NB4 (cell line): ENCODE data around the gene LCLAT1.
A peak's percentile ranks its signal among the peaks of the same experiment; 100 is the strongest.

Experiments
- DNase-seq: peaks from one replicate; pipeline ENCODE4 v3.0.0; 2010; ENCODE audit warnings: low read depth
- H3K4me3 ChIP-seq: one replicate; pipeline ENCODE4 v1.5.1; 2011; ENCODE audit warnings: mild to moderate bottlenecking, low read depth, low read length, moderate library complexity
- MAX ChIP-seq: IDR thresholded peaks from 2 replicates; pipeline ENCODE4 v1.6.1; 2011; ENCODE audit warnings: low read depth, low read length
- MYC ChIP-seq: IDR thresholded peaks from 2 replicates; pipeline ENCODE4 v1.6.1; 2011; ENCODE audit warnings: low read depth, low read length
- POLR2A ChIP-seq: IDR thresholded peaks from 2 replicates; pipeline ENCODE4 v1.6.1; 2011; ENCODE audit warnings: mild to moderate bottlenecking; ENCODE audit not compliant: insufficient read length; ENCODE audit errors: extremely low read depth
- TF ChIP-seq, protein P1 (sequence below): IDR thresholded peaks from one replicate; pipeline ENCODE4 v1.5.1; 2012; ENCODE audit warnings: low read depth, low read length

Gene LCLAT1

GRCh38 chr2:30447149-30448045 is at the start of gene LCLAT1:
TSS of gene LCLAT1 (plus strand) at chr2:30447246. CDS start at chr2:30525591, 78,345 bp downstream.
- H3K4me3 ChIP-seq: peak within 1 kb of the TSS; percentile 87
- peak; percentile 89 for DNase-seq
- TF ChIP-seq, protein P1, sequence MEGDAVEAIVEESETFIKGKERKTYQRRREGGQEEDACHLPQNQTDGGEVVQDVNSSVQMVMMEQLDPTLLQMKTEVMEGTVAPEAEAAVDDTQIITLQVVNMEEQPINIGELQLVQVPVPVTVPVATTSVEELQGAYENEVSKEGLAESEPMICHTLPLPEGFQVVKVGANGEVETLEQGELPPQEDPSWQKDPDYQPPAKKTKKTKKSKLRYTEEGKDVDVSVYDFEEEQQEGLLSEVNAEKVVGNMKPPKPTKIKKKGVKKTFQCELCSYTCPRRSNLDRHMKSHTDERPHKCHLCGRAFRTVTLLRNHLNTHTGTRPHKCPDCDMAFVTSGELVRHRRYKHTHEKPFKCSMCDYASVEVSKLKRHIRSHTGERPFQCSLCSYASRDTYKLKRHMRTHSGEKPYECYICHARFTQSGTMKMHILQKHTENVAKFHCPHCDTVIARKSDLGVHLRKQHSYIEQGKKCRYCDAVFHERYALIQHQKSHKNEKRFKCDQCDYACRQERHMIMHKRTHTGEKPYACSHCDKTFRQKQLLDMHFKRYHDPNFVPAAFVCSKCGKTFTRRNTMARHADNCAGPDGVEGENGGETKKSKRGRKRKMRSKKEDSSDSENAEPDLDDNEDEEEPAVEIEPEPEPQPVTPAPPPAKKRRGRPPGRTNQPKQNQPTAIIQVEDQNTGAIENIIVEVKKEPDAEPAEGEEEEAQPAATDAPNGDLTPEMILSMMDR: no peak
- TF ChIP-seq MYC (peak; percentile 50; the same call in 1 of the 2 replicates), POLR2A (peak; percentile 71), MAX (peak; percentile 75)

- H3K4me3 ChIP-seq: no peak overlapping the region
- peak; percentile 14 for DNase-seq
- TF ChIP-seq, protein P1: no peak
- no peak for TF ChIP-seq POLR2A
- no peak for TF ChIP-seq MYC
- TF ChIP-seq MAX: no peak
These were observed 48.8 kb upstream of the LCLAT1 start for GRCh38 chr2:30398084-30398873.

DNA sequence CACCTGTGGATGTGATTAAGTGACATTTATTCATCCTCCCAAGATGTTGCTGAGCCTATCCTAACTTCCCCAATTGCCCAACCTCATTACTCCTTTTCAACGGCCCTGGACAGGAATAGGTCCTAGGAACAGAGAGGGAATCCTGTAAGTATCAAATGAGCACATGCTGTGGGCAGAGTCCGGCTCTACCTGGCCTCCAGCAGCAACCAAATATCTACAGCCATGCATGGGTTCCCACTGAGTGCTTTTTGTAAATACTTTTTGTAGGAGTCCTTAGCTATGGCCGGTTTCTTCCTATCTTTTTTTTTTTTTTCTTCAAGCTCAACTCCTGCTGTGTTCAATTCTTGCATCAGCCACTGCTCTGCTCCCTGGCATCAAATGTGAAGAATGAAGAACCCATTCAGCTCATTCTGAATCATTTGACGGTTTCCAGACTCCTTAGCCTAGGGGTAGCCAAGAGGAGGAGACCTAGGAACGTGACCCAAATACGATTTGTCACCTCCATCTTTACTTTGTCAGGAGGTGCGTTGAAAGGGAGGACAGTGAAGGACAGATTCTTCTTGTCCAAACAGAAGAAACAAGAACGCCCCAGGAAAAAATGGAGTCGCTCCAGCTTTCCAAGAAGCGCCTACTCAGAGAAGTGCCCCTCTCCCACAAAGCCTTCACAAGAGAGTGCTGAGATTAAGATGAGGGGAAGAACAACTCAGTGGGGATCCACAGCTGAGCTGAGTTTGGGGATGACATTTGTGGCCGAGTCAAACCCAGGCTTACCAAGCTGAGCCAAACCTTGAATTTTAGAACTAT is 46.7 kb upstream of the LCLAT1 start:
- DNase-seq: no peak
- no peak overlapping the region for H3K4me3 ChIP-seq
- TF ChIP-seq POLR2A: no peak
- TF ChIP-seq MYC: no peak
- TF ChIP-seq MAX: no peak
- TF ChIP-seq, protein P1: no peak

DNA sequence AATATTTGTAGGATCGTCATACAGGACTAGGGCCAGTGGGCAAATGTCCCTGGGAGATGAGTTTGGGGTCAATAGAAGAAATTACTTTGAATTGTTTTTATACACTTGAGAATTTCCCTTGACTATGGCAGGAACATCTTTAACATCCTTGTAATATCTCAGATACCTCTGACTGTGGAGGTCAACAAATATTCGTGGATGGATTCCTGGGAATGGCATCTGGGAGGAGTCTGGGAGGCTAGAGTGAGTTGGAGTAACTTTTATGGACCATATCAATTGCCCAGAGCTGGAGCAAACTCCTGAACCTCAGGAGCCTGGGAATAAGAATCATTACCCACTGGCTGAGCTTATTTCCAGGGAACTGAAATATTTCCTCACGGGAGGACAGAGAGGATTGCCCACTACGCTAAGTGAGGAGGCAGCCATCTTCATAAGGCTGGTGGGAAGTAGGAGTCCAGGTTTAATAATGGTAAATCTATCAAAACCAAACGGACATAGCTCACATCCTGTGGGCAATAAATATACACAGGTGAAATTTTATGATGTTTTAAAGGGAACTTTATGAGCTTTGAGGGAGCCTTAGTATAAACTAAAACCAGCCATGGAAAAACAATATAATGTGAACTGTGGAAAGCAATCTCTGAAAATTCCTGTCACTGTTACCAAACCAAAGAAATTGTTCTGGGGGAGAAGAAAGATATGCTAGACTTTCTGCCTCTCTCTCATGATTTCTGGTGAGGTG is 44.4 kb upstream of the LCLAT1 start:
- H3K4me3 ChIP-seq: no peak overlapping the region
- TF ChIP-seq, protein P1: no peak
- TF ChIP-seq MAX (no peak), POLR2A (no peak), MYC (no peak)
- DNase-seq: no peak
